GM12875 (cell line): ENCODE data around the gene EPB42.
"Not testable (repeated sequence)": the region's sequence is repeated elsewhere in the genome, so short reads cannot be mapped to it uniquely, and the experiment has no call there.

ENCODE experiments used
- H3K4me3 ChIP-seq: one replicate; pipeline ENCODE4 v1.5.1; 2011; ENCODE audit warnings: low read depth, low read length, control low read depth
- CTCF ChIP-seq: IDR thresholded peaks from 2 replicates; pipeline ENCODE4 v1.5.1; 2011; ENCODE audit warnings: low read depth, mild to moderate bottlenecking, control low read depth, inconsistent platforms, low read length, moderate library complexity, borderline replicate concordance; ENCODE audit not compliant: insufficient read depth

EPB42 gene

DNA sequence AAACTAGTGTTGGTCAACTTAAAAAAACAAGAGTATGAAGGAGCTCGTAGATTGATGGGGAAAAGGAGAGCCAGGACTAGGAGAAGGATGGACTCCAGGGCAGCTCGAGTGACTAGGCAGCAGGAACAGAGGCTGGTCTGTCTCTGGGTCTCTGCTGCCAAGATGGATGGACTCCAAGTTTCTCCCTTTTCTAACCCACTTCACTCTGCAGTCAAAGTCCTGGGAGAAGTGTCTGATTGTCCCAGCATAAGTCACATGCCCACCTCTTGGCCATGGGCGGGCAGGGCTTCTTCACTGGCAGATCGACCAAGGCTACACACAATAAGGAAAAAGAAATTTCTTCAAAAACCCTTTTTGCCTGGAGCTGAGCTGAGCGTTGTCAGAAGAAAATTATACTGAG is 9.2 kb upstream of the EPB42 start:
- TF ChIP-seq CTCF = no peak
- H3K4me3 ChIP-seq = no peak overlapping the region

GRCh38 chr15:43226436-43227305 is 5.9 kb upstream of the EPB42 start:
- H3K4me3 ChIP-seq = no peak overlapping the region
- no peak for TF ChIP-seq CTCF

GRCh38 chr15:43225950-43226255 is 5.1 kb upstream of the EPB42 start:
- H3K4me3 ChIP-seq = not testable (repeated sequence)

DNA sequence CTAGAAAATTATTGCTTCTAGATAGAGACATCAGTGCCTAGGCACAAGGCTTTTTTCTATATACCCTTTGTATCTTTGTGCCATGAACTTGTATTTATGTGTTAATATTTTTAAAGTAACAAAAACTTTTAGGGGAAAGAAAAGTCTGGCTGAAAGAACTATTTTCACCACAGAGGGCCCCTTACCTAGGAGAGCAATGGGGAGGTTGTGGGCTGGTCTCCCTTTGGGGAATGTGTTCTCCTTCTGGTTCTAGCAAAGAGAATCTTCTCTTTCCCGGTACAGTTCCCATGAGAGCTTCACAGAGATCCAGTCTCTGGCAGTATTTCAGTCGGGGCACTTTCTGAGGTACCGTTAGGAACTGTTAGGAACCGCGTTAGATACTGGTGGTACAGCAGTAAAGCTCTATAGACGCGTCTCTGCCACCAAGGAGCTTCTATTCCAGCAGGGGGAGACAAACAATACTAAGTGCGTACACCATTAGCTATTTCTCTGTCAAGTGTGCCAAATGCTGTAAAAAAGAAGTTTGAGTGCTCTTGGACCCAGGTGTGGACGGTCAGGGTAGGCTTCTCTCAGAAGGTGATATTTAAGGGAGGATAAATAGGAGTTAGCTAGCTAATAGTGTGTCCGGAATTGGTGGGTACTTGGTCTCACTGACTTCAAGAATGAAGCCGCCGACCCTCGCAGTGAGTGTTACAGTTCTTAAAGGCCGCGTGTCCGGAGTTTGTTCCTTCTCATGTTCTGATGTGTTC is 4.6 kb upstream of the EPB42 start:
- peak; percentile 70 for TF ChIP-seq CTCF
- H3K4me3 ChIP-seq = no peak overlapping the region

DNA sequence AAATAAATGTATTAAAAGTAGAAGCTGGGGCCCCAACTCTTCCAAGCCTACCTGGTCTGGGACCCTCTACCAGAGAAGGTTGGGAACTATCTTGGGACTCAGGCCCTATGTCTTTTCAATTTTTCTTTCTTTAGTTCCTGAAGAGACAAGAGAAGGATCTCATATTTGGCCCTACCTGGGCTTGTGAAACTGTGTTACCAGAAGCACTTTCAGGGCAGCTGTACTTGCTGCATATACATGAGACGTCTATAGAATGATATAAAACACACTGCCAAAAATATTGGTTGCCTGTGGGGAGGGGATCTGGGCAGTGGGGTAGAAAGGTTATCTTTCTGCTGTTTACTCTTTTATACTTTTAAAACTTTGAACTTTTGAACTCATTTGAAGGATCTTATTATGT is 604 bp upstream of the EPB42 start:
- TF ChIP-seq CTCF = no peak
- no peak overlapping the region for H3K4me3 ChIP-seq

DNA sequence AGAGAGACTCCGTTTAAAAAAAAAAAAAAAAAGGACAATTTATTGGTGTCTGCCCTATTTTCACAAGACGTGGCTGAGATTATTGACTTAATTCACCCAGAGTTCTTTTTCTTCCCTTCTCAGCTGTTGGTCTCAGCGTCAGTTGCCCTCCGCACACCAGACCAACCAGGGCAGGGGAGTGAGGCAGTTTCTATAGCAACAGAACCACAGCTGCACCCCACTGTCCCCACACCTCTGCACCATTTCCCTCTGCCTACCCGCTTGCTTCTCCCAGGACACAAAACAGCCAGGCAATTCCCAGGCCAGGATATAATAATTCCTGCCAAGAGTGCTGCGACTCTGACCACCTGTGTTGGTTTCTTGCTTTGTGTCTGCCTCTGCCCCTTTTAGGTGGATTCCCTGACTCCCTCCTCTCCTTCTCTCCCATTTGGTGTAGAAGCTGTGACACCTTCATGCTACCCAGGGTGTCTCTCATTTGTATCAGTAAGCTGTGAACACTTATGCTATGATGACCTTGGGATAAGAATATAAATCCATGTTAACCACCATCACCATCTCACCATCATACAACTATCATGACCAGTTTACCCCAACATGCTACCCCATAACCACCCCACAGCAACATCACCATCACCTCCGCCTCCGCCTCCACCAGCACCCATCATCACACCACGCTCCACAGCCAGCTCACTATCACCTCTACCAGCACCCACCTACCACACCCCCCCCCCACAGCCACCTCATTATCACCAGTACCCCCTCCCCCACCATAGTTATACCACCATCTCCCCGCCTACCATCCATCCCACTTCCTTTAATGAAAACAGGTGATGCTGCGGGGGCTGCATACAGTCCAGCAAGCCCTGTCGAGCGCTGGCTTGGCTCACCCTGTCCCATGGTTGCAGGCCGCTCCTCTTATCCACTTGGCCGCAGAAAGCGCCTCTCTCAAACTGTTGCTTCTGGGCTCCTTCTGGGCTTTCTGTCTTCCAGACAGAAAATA is 589 bp downstream of the EPB42 start:
- no peak for TF ChIP-seq CTCF
- H3K4me3 ChIP-seq = no peak overlapping the region
